ENCODE measurements around the gene RBMY1D. TPM values are rescaled to one million over a fixed set of nuclear protein-coding genes. Genes with fewer than 3 reads are reported as not detected.

Gene RBMY1D
- total and polyA plus RNA-seq, 3 experiments from 2014 or later: not detected

Other genes with a start within 250 kb of the RBMY1D start
- gene RBMY1E, start 23.5 kb upstream of the RBMY1D start, total RNA-seq: not detected
- gene RBMY1E, start 23.5 kb upstream of the RBMY1D start, polyA plus RNA-seq: not detected